Parathyroid adenoma (tissue), 2 donors: ENCODE results near the gene RNU6-7.

Experiments
- H2AFZ ChIP-seq: fragments of 300-600 bp; sonication (generic); one replicate; pipeline ENCODE4 v1.7.0; 2017; ENCODE audit warnings: antibody characterized with exemption, mild to moderate bottlenecking
- H3K27ac ChIP-seq: fragments of 300-600 bp; sonication (generic); one replicate; pipeline ENCODE4 v1.7.0; 2017
- H3K27me3 ChIP-seq: fragments of 300-600 bp; sonication (generic); one replicate; pipeline ENCODE4 v1.7.0; 2017; ENCODE audit warnings: low read length; ENCODE audit not compliant: control insufficient read depth, insufficient read depth
- H3K36me3 ChIP-seq: fragments of 300-600 bp; sonication (generic); one replicate; pipeline ENCODE4 v1.7.0; 2017; ENCODE audit warnings: low read length; ENCODE audit not compliant: control insufficient read depth, insufficient read depth
- H3K4me1 ChIP-seq: fragments of 300-600 bp; sonication (generic); one replicate; pipeline ENCODE4 v1.7.0; 2017; ENCODE audit warnings: control low read depth
- H3K4me2 ChIP-seq: fragments of 300-600 bp; sonication (generic); one replicate; pipeline ENCODE4 v1.7.0; 2017; ENCODE audit warnings: low read length
- H3K4me3 ChIP-seq: fragments of 300-600 bp; sonication (generic); one replicate; pipeline ENCODE4 v1.7.0; 2017; ENCODE audit warnings: low read depth, low read length
- H3K79me2 ChIP-seq: fragments of 300-600 bp; sonication (generic); one replicate; pipeline ENCODE4 v1.7.0; 2017; ENCODE audit warnings: control low read depth
- H3K9ac ChIP-seq: fragments of 300-600 bp; sonication (generic); one replicate; pipeline ENCODE4 v1.7.0; 2017; ENCODE audit warnings: mild to moderate bottlenecking
- H3K9me3 ChIP-seq: fragments of 300-600 bp; sonication (generic); one replicate; pipeline ENCODE4 v1.7.0; 2017; ENCODE audit warnings: low read length; ENCODE audit not compliant: control insufficient read depth
- CTCF ChIP-seq: fragments of 300-600 bp; sonication (generic); IDR thresholded peaks from one replicate; pipeline ENCODE4 v1.7.0; 2017; ENCODE audit warnings: antibody characterized with exemption, mild to moderate bottlenecking
- donor health status: primary hyperparathyroidism.

Gene RNU6-7

DNA sequence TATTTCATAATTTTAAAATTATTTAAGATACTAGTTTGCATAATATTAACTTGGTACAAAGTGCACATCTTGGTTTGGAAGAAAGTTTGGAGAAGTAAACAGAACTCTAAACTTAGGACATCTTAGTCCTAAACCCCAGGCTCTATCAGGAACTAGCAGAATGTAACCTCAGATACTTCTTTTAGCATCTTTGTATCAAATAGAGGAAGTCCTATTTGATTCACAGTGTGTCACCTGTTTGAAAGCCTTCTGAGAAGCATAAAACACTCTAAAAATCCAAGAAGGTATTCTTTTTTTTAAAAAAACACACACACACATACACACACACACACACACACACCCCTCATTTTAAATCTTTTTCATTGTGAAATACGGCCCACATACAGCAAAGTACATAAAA, 12.0 kb upstream of the RNU6-7 start:
- H3K4me1 ChIP-seq = no peaks in the 10 kb centered on the region
- no peak overlapping the region for H3K27ac ChIP-seq
- no peak overlapping the region for H2AFZ ChIP-seq
- no peaks in the 10 kb centered on the region for H3K36me3 ChIP-seq
- H3K27me3 ChIP-seq = no peaks in the 10 kb centered on the region
- H3K79me2 ChIP-seq = no peaks in the 10 kb centered on the region
- no peaks in the 10 kb centered on the region for H3K9me3 ChIP-seq
- no peak overlapping the region for H3K4me2 ChIP-seq
- no peak for TF ChIP-seq CTCF
- H3K9ac ChIP-seq = no peak overlapping the region
- H3K4me3 ChIP-seq = no peak overlapping the region

GRCh38 chr14:32190673-32191072, 11.2 kb upstream of the RNU6-7 start:
- Histone ChIP-seq H3K36me3 (no peaks in the 10 kb centered on the region), H3K27ac (no peak overlapping the region), H3K4me3 (no peak overlapping the region), H3K27me3 (no peaks in the 10 kb centered on the region), H2AFZ (no peak overlapping the region), H3K9me3 (no peaks in the 10 kb centered on the region), H3K79me2 (no peaks in the 10 kb centered on the region), H3K4me1 (no peaks in the 10 kb centered on the region), H3K4me2 (no peak overlapping the region), H3K9ac (no peak overlapping the region)
- no peak for TF ChIP-seq CTCF

GRCh38 chr14:32192712-32193373, 9.0 kb upstream of the RNU6-7 start:
- H3K36me3 ChIP-seq = no peaks in the 10 kb centered on the region

GRCh38 chr14:32193532-32193931, 8.3 kb upstream of the RNU6-7 start:
- no peak for TF ChIP-seq CTCF
- no peak overlapping the region for H2AFZ ChIP-seq
- H3K4me1 ChIP-seq = no peaks in the 10 kb centered on the region

More at GRCh38 chr14:32192712-32193373, 9.0 kb upstream of the RNU6-7 start:
- H3K9ac ChIP-seq = no peak overlapping the region
- H3K4me1 ChIP-seq = no peaks in the 10 kb centered on the region
- H3K4me3 ChIP-seq = no peak overlapping the region
- H2AFZ ChIP-seq = no peak overlapping the region
- TF ChIP-seq CTCF = no peak
- H3K79me2 ChIP-seq = no peaks in the 10 kb centered on the region
- no peak overlapping the region for H3K4me2 ChIP-seq
- no peaks in the 10 kb centered on the region for H3K9me3 ChIP-seq
- no peaks in the 10 kb centered on the region for H3K27me3 ChIP-seq
- H3K27ac ChIP-seq = no peak overlapping the region

GRCh38 chr14:32195636-32196035, 6.2 kb upstream of the RNU6-7 start:
- TF ChIP-seq CTCF = no peak
- Histone ChIP-seq H2AFZ (no peak overlapping the region), H3K79me2 (no peaks in the 10 kb centered on the region), H3K4me3 (no peak overlapping the region), H3K9ac (no peak overlapping the region), H3K9me3 (no peaks in the 10 kb centered on the region), H3K27ac (no peak overlapping the region), H3K27me3 (no peaks in the 10 kb centered on the region), H3K36me3 (no peaks in the 10 kb centered on the region), H3K4me2 (no peak overlapping the region), H3K4me1 (no peaks in the 10 kb centered on the region)

More at GRCh38 chr14:32193532-32193931, 8.3 kb upstream of the RNU6-7 start:
- Histone ChIP-seq H3K4me2 (no peak overlapping the region), H3K79me2 (no peaks in the 10 kb centered on the region), H3K36me3 (no peaks in the 10 kb centered on the region), H3K4me3 (no peak overlapping the region), H3K27ac (no peak overlapping the region), H3K27me3 (no peaks in the 10 kb centered on the region), H3K9me3 (no peaks in the 10 kb centered on the region), H3K9ac (no peak overlapping the region)
